ENCODE results near the gene EPO. TPM values are rescaled to one million over a fixed set of nuclear protein-coding genes. Genes with fewer than 3 reads are reported as not detected.
A peak's percentile ranks its signal among the peaks of the same experiment; 100 is the strongest.
"Not testable (repeated sequence)": the region's sequence is repeated elsewhere in the genome, so short reads cannot be mapped to it uniquely, and the experiment has no call there.

Gene EPO
- total RNA-seq, 2 donors from 2014 or later, result not detected

GRCh38 chr7:100705320-100705752 is 14.9 kb upstream of the EPO start:
- Mint-ChIP-seq H3K4me1 (peaks cover 10% of the 10 kb centered on the region), H3K27ac (peak overlapping the region; percentile 95), H3K36me3 (ENCODE audit: low read depth) (peaks cover 4% of the 10 kb centered on the region), H3K27me3 (no peaks in the 10 kb centered on the region), H3K4me3 (peak overlapping the region; percentile 96)
- peak; percentile 60 to 76 (median 65) for DNase-seq
- peak; percentile 64 for ATAC-seq
- no peaks in the 10 kb centered on the region for H3K9me3 ChIP-seq (ENCODE audit: control insufficient read depth, low read length, poor library complexity, severe bottlenecking)

DNA sequence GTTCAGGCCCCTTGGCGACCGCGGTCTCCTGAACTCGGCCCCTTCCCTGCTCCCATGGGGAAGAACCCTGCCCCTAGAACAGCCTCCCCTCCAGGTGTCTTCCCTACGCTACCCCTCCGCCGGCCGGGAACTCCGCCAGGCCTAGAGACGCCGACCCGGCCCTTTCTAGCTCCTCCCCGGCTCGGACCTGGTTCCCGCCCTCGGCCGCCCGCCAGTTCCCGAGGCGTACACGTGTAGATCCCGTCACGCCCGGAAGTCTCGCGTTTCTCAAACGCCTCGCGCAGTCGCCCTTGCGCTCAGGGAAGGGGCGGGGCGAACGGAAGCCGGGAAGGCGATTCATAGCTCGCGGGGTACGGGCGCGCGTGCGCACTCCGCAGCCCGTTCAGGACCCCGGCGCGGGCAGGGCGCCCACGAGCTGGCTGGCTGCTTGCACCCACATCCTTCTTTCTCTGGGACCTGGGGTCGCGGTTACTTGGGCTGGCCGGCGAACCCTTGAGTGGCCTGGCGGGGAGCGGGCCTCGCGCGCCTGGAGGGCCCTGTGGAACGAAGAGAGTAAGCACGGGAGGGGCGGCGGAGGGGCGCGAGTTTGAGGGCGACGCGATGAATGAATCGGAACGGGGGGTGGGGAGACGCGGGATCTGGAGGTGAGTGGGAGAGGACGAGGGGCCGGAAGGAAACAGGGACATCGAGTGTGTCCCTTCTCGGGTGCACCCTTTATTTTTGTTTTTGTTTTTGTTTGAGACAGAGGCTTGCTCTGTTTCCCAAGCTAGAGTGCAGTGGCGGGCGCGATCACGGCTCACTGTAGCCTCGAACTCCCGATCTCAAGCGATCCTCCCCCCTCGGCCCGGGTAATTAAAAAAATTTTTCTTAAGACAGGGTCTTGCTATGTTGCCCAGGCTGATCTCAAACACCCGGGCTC is 14.3 kb upstream of the EPO start, which contains the start of gene POP7:
POP7 (plus strand) TSS at position 369 of the 919 bp plus-strand sequence. CDS start 710 bp downstream, outside the sequence.
- Mint-ChIP-seq H3K4me3 (peak within 1 kb of the TSS; percentile 96), H3K36me3 (ENCODE audit: low read depth) (peaks cover 4% of the 10 kb centered on the region), H3K27ac (peak within 1 kb of the TSS; percentile 95), H3K4me1 (peaks cover 11% of the 10 kb centered on the region), H3K27me3 (no peaks in the 10 kb centered on the region)
- DNase-seq (peak; percentile 96 to 98 (median 97)), ATAC-seq (peak; percentile 97)
- H3K9me3 ChIP-seq (ENCODE audit: control insufficient read depth, low read length, poor library complexity, severe bottlenecking), result no peaks in the 10 kb centered on the region

GRCh38 chr7:100706672-100707311 is 13.5 kb upstream of the EPO start:
- peak overlapping the region; percentile 96 for H3K4me3 Mint-ChIP-seq
- H3K27me3 Mint-ChIP-seq, result no peaks in the 10 kb centered on the region
- H3K9me3 ChIP-seq (ENCODE audit: control insufficient read depth, low read length, poor library complexity, severe bottlenecking), result no peaks in the 10 kb centered on the region
- peaks cover 4% of the 10 kb centered on the region for H3K36me3 Mint-ChIP-seq (ENCODE audit: low read depth)
- DNase-seq, result no peak
- peaks cover 11% of the 10 kb centered on the region for H3K4me1 Mint-ChIP-seq
- no peak for ATAC-seq
- peak overlapping the region; percentile 95 for H3K27ac Mint-ChIP-seq

DNA sequence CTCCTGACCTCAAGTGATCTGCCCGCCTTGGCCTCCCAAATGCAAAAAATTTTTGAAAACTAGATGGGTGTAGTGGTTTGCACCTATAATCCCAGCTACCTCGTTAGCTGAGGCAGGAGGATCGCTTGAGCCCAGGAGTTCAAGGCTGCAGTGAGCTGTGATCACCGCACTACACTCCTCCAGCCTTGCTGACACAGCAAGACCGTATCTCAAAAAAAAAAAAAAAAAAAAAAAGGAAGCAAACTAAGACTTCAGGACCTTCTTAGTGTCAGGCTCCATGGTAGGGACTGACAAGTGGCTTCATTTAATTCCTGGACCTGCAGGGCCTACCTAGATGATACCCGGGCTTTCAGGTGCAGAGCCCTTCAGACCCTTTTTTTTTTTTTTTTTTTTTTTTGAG is 11.9 kb upstream of the EPO start:
- peaks cover 11% of the 10 kb centered on the region for H3K4me1 Mint-ChIP-seq
- H3K9me3 ChIP-seq (ENCODE audit: control insufficient read depth, low read length, poor library complexity, severe bottlenecking), result no peaks in the 10 kb centered on the region
- peaks cover 4% of the 10 kb centered on the region for H3K36me3 Mint-ChIP-seq (ENCODE audit: low read depth)
- H3K27ac Mint-ChIP-seq, result peak overlapping the region; percentile 95
- H3K27me3 Mint-ChIP-seq, result no peaks in the 10 kb centered on the region
- DNase-seq (no peak), ATAC-seq (no peak)
- no peak overlapping the region for H3K4me3 Mint-ChIP-seq

DNA sequence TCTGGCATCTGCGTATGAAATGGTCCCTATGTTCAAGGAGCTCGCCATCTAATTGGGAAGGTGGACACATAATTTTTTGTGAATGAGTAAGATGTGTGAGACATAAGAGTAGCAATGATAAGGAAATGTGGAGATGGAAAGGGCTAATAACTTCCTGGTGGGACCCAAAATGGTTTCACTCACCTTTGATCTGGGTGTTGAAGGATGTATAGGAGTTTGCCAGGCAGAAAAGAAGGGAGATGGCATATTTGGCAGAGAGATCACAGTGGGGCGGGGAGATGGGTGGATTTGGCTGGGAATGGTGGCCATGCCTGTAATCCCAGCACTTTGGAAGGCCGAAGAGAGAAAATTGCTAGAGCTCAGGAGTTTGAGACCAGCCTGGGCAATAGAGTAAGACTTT is 9.8 kb upstream of the EPO start:
- H3K9me3 ChIP-seq (ENCODE audit: control insufficient read depth, low read length, poor library complexity, severe bottlenecking), result no peaks in the 10 kb centered on the region
- Mint-ChIP-seq H3K27ac (no peak overlapping the region), H3K4me3 (no peak overlapping the region), H3K4me1 (peaks cover 11% of the 10 kb centered on the region), H3K36me3 (ENCODE audit: low read depth) (peaks cover 6% of the 10 kb centered on the region), H3K27me3 (no peaks in the 10 kb centered on the region)
- ATAC-seq, result no peak
- no peak for DNase-seq

GRCh38 chr7:100711369-100711768 is 8.9 kb upstream of the EPO start:
- Mint-ChIP-seq H3K4me3 (no peak overlapping the region), H3K4me1 (peaks cover 7% of the 10 kb centered on the region), H3K27ac (no peak overlapping the region), H3K36me3 (ENCODE audit: low read depth) (peaks cover 4% of the 10 kb centered on the region), H3K27me3 (no peaks in the 10 kb centered on the region)
- no peaks in the 10 kb centered on the region for H3K9me3 ChIP-seq (ENCODE audit: control insufficient read depth, low read length, poor library complexity, severe bottlenecking)
- ATAC-seq (no peak), DNase-seq (no peak)

GRCh38 chr7:100714725-100715124 is 5.5 kb upstream of the EPO start:
- Mint-ChIP-seq H3K4me3 (no peak overlapping the region), H3K36me3 (ENCODE audit: low read depth) (peaks cover 8% of the 10 kb centered on the region), H3K27me3 (peaks cover 3% of the 10 kb centered on the region), H3K27ac (no peak overlapping the region), H3K4me1 (peaks cover 3% of the 10 kb centered on the region)
- H3K9me3 ChIP-seq (ENCODE audit: control insufficient read depth, low read length, poor library complexity, severe bottlenecking), result no peaks in the 10 kb centered on the region
- DNase-seq, result no peak
- no peak for ATAC-seq

DNA sequence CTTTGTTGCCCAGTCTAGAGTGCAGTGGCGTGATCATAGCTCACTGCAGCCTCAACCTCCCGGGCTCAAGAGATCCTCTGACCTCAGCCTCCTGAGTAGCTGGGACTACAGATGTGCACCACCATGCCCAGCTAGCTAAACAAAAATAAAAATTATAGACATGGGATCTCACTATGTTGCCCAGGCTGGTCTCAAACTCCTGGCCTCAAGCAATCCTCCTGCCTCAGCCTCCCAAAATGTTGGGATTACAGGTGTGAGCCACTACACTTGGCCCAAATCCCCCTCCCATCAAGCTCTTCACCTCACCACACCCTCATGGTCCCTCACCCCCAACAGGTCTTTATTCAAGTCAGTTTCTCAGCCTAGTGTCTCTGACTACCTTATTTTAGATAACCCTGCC is 3.2 kb upstream of the EPO start:
- H3K9me3 ChIP-seq (ENCODE audit: control insufficient read depth, low read length, poor library complexity, severe bottlenecking); DNase-seq; H3K27ac Mint-ChIP-seq; ATAC-seq; H3K4me1 Mint-ChIP-seq; H3K4me3 Mint-ChIP-seq; H3K36me3 Mint-ChIP-seq (ENCODE audit: low read depth): not testable (repeated sequence)
- peaks cover 17% of the 10 kb centered on the region for H3K27me3 Mint-ChIP-seq

GRCh38 chr7:100719523-100720278 is 567 bp upstream of the EPO start:
- H3K9me3 ChIP-seq (ENCODE audit: control insufficient read depth, low read length, poor library complexity, severe bottlenecking), result no peaks in the 10 kb centered on the region
- peaks cover 33% of the 10 kb centered on the region for H3K27me3 Mint-ChIP-seq
- ATAC-seq (no peak), DNase-seq (no peak)
- H3K36me3 Mint-ChIP-seq (ENCODE audit: low read depth), result peaks cover 7% of the 10 kb centered on the region
- H3K4me3 Mint-ChIP-seq, result no peak overlapping the region
- no peaks in the 10 kb centered on the region for H3K4me1 Mint-ChIP-seq
- H3K27ac Mint-ChIP-seq, result no peak overlapping the region

DNA sequence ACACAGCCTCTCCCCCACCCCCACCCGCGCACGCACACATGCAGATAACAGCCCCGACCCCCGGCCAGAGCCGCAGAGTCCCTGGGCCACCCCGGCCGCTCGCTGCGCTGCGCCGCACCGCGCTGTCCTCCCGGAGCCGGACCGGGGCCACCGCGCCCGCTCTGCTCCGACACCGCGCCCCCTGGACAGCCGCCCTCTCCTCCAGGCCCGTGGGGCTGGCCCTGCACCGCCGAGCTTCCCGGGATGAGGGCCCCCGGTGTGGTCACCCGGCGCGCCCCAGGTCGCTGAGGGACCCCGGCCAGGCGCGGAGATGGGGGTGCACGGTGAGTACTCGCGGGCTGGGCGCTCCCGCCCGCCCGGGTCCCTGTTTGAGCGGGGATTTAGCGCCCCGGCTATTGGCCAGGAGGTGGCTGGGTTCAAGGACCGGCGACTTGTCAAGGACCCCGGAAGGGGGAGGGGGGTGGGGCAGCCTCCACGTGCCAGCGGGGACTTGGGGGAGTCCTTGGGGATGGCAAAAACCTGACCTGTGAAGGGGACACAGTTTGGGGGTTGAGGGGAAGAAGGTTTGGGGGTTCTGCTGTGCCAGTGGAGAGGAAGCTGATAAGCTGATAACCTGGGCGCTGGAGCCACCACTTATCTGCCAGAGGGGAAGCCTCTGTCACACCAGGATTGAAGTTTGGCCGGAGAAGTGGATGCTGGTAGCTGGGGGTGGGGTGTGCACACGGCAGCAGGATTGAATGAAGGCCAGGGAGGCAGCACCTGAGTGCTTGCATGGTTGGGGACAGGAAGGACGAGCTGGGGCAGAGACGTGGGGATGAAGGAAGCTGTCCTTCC is 620 bp downstream of the EPO start:
- no peaks in the 10 kb centered on the region for H3K9me3 ChIP-seq (ENCODE audit: control insufficient read depth, low read length, poor library complexity, severe bottlenecking)
- Mint-ChIP-seq H3K27me3 (peaks cover 36% of the 10 kb centered on the region), H3K27ac (no peak overlapping the region), H3K4me3 (no peak overlapping the region), H3K4me1 (peaks cover 3% of the 10 kb centered on the region), H3K36me3 (ENCODE audit: low read depth) (peaks cover 6% of the 10 kb centered on the region)
- ATAC-seq (no peak), DNase-seq (no peak)

GRCh38 chr7:100721505-100721812 is 1.2 kb downstream of the EPO start:
- Mint-ChIP-seq H3K4me3 (no peak overlapping the region), H3K27me3 (peaks cover 36% of the 10 kb centered on the region), H3K4me1 (peaks cover 3% of the 10 kb centered on the region), H3K36me3 (ENCODE audit: low read depth) (peaks cover 6% of the 10 kb centered on the region), H3K27ac (no peak overlapping the region)
- H3K9me3 ChIP-seq (ENCODE audit: control insufficient read depth, low read length, poor library complexity, severe bottlenecking), result no peaks in the 10 kb centered on the region
- ATAC-seq (no peak), DNase-seq (no peak)

DNA sequence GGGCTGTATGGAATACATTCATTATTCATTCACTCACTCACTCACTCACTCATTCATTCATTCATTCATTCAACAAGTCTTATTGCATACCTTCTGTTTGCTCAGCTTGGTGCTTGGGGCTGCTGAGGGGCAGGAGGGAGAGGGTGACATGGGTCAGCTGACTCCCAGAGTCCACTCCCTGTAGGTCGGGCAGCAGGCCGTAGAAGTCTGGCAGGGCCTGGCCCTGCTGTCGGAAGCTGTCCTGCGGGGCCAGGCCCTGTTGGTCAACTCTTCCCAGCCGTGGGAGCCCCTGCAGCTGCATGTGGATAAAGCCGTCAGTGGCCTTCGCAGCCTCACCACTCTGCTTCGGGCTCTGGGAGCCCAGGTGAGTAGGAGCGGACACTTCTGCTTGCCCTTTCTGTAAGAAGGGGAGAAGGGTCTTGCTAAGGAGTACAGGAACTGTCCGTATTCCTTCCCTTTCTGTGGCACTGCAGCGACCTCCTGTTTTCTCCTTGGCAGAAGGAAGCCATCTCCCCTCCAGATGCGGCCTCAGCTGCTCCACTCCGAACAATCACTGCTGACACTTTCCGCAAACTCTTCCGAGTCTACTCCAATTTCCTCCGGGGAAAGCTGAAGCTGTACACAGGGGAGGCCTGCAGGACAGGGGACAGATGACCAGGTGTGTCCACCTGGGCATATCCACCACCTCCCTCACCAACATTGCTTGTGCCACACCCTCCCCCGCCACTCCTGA is 2.4 kb downstream of the EPO start:
- Mint-ChIP-seq H3K36me3 (ENCODE audit: low read depth) (peaks cover 3% of the 10 kb centered on the region), H3K27me3 (peaks cover 45% of the 10 kb centered on the region)

More for the DNA sequence above, 2.4 kb downstream of the EPO start:
- ATAC-seq, result no peak
- no peak for DNase-seq
- Mint-ChIP-seq H3K4me3 (no peak overlapping the region), H3K4me1 (peaks cover 3% of the 10 kb centered on the region), H3K27ac (no peak overlapping the region)
- H3K9me3 ChIP-seq (ENCODE audit: control insufficient read depth, low read length, poor library complexity, severe bottlenecking), result no peaks in the 10 kb centered on the region
